ENCODE results near the gene TTC13.

DNA sequence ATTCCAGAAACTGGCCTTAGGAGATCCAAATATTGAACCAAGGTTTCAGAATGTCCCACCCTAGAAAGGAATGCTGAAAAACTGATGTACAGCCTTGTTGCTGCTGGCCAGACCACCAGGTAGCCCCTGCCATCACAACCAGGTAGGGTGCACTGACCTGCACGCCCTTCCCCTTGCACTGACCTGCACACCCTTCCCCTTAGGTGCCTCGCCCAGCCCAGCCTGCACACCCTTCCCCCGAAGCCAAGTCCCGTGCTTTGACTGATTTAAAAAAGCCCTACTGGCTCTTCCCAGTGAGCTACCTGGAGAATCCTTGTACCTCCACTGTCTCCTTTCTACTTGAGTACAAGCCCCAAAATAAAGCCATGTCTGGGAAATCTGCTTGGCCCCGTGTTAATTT is 84.0 kb downstream of the TTC13 start:
- TF ChIP-seq, protein P1, sequence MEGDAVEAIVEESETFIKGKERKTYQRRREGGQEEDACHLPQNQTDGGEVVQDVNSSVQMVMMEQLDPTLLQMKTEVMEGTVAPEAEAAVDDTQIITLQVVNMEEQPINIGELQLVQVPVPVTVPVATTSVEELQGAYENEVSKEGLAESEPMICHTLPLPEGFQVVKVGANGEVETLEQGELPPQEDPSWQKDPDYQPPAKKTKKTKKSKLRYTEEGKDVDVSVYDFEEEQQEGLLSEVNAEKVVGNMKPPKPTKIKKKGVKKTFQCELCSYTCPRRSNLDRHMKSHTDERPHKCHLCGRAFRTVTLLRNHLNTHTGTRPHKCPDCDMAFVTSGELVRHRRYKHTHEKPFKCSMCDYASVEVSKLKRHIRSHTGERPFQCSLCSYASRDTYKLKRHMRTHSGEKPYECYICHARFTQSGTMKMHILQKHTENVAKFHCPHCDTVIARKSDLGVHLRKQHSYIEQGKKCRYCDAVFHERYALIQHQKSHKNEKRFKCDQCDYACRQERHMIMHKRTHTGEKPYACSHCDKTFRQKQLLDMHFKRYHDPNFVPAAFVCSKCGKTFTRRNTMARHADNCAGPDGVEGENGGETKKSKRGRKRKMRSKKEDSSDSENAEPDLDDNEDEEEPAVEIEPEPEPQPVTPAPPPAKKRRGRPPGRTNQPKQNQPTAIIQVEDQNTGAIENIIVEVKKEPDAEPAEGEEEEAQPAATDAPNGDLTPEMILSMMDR (IDR thresholded peaks at IDR 0.05): no peak
- TF ChIP-seq POLR2A (IDR thresholded peaks at IDR 0.05): no peak

Data from testis (tissue), 2 donors.